Lower leg skin (tissue), 4 donors: ENCODE data around the gene EBF3. TPM values are rescaled to one million over a fixed set of nuclear protein-coding genes. Genes with fewer than 3 reads are reported as not detected.
A peak's percentile ranks its signal among the peaks of the same experiment; 100 is the strongest.

Experiments used
- DNase-seq, 2 donors: peaks; one replicate each; pipeline ENCODE4 v3.0.0-alpha.2; 2019; ENCODE audit warnings: low spot score in 2 of 2
- H3K4me3 ChIP-seq: fragments of 200-600 bp; sonication (generic); 2 replicates; pipeline ENCODE4 v1.5.1; 2017; ENCODE audit warnings: mild to moderate bottlenecking, low read depth; ENCODE audit not compliant: poor library complexity, severe bottlenecking
- CTCF ChIP-seq, 3 donors: fragments of 450-650 bp; IDR thresholded peaks; one replicate each; pipeline ENCODE4 v1.5.1; 2016; ENCODE audit warnings: antibody characterized with exemption in 3 of 3, mild to moderate bottlenecking in 3 of 3, moderate library complexity in 2 of 3
- POLR2A ChIP-seq, 2 donors: fragments of 450-650 bp; IDR thresholded peaks; one replicate each; pipeline ENCODE4 v1.6.1; 2016 to 2017; ENCODE audit warnings: antibody characterized with exemption in 2 of 2, mild to moderate bottlenecking in 1 of 2, moderate library complexity in 1 of 2
- WGBS, 2 donors: methylation state at CpG; one replicate each; pipeline ENCODE4 v1.1.5; 2018; 5-methylcytosine and 5-hydroxymethylcytosine counted together
- intact Hi-C: fragments of 100-400 bp; cut with DNase I; formaldehyde crosslinking; loops from one replicate; pipeline ENCODE4 v1.15.0; 2023; ENCODE audit warnings: low total_unique reads
- total RNA-seq, 4 donors: library from RNA; depleted of rRNA; stranded (reverse); fragments of >200 nt; gene quantifications; one replicate each; pipeline ENCODE4 v1.1.0, GENCODE V29; 2016

Gene EBF3
- total RNA-seq, 4 donors from 2014 or later, result 0.80 to 8.5 (median 2.4) TPM

- intact Hi-C loops, result no loop called here
- peak in 1 of 2 donors; percentile 63 for DNase-seq
- no peak overlapping the region for H3K4me3 ChIP-seq
- WGBS, 2 donors, result 93 to 94% methylated on average over 22 of the region's 22 CpGs
- TF ChIP-seq CTCF (IDR thresholded peaks at IDR 0.05) (no peak), POLR2A (IDR thresholded peaks at IDR 0.05) (no peak)
Observed at GRCh38 chr10:129832573-129833467, 131.3 kb downstream of the EBF3 start.

- WGBS, 2 donors, result 92 to 94% methylated on average over 8 of the region's 8 CpGs
- peak in 1 of 2 donors; percentile 79 for DNase-seq
- intact Hi-C loops, result no loop called here
Observed at GRCh38 chr10:129831150-129831549, 132.9 kb downstream of the EBF3 start.

GRCh38 chr10:129825826-129826225 is 138.2 kb downstream of the EBF3 start:
- intact Hi-C loops, result no loop called here
- WGBS, 2 donors, result 93 to 100% methylated on average over 2 to 3 of the region's 3 CpGs
- TF ChIP-seq CTCF (IDR thresholded peaks at IDR 0.05), result no peak
- TF ChIP-seq POLR2A (IDR thresholded peaks at IDR 0.05), result no peak
- no peak for DNase-seq
- no peak overlapping the region for H3K4me3 ChIP-seq

More at GRCh38 chr10:129831150-129831549, 132.9 kb downstream of the EBF3 start:
- TF ChIP-seq CTCF (IDR thresholded peaks at IDR 0.05) (no peak), POLR2A (IDR thresholded peaks at IDR 0.05) (no peak)
- H3K4me3 ChIP-seq, result no peak overlapping the region

- no peak overlapping the region for H3K4me3 ChIP-seq
- TF ChIP-seq CTCF (IDR thresholded peaks at IDR 0.05), result no peak
- no peak for TF ChIP-seq POLR2A (IDR thresholded peaks at IDR 0.05)
- DNase-seq, result no peak
- intact Hi-C loops, result no loop called here
- 93 to 96% methylated on average over 5 of the region's 5 CpGs for WGBS, 2 donors
Observed at GRCh38 chr10:129825221-129825620, 138.9 kb downstream of the EBF3 start.

- 81 to 87% methylated on average over 3 of the region's 3 CpGs for WGBS, 2 donors
- intact Hi-C loops, result no loop called here
- DNase-seq, result no peak
- TF ChIP-seq CTCF (IDR thresholded peaks at IDR 0.05), result no peak
- no peak for TF ChIP-seq POLR2A (IDR thresholded peaks at IDR 0.05)
- H3K4me3 ChIP-seq, result no peak overlapping the region
Observed at GRCh38 chr10:129820451-129820850, 143.6 kb downstream of the EBF3 start.
